EH (cell line): Measurements from ENCODE around the gene NAA11.

ENCODE experiments used
- DNase-seq: peaks from one replicate; pipeline ENCODE4 v3.0.0-alpha.2; 2015; ENCODE audit warnings: low read depth

NAA11 gene

DNA sequence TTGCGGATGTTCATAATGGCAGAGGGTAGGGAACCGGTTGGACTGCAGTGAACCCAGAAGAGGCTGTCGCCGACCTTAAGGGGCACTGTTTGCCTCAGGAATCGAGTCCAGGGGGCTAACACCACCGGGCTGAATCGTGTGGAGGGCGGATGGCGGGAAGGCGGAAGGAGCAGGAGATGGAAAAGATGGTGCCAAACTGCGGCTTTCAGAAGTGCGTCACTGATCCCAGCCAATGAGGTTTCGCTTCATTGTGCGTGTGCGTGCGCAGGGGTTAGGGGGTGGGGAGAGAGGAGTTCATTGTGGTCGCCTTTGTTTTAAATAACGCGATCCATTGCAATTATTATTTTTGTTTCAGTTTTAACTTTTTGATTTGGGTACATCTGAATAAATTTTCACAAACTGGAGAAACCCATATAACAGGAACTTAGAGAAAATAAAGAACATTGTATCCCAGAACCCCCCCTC is at the start of gene NAA11:
Gene NAA11, minus strand, starts transcription at position 198 of the 465 bp plus-strand sequence. Its CDS starts 184 bp downstream, at position 14.
- DNase-seq = no peak

DNA sequence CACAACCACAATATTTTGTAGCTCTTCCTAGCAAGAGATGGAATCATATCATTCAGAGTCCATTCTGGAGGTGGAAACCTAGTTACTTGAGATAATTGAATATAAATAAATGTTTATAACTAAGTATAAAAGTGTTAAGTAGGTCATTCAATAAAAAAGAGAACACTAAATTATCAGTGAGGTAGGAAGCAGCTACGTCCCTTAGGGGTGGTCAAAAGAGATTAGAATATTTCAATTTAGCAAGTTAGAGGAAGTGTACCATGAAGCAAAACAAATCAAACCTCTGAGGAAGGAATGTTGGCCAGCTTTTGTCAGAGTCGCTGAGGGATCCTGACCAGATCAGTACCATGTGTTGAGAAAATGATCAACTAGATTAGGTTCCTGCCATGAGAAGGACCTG is 44.2 kb upstream of the NAA11 start:
- DNase-seq = no peak

DNA sequence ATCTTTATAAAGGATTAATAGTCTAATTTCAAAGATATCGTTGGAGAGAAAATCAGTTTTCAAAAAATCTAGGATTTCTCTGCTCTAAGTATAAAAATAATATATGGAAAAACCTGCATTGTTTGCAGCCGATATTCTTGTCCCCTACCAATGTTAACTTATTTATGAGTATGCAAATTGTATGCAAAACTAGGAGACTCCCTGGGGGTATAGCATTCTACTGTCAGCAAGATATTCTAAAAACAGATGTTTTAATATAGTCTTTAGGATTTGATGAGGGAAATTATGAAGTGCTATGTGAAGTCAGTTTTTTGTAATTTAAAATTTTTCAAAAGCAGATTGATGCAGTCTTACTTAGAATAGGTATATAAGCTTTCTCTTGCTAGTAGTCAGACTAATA is 41.2 kb upstream of the NAA11 start:
- DNase-seq = no peak

DNA sequence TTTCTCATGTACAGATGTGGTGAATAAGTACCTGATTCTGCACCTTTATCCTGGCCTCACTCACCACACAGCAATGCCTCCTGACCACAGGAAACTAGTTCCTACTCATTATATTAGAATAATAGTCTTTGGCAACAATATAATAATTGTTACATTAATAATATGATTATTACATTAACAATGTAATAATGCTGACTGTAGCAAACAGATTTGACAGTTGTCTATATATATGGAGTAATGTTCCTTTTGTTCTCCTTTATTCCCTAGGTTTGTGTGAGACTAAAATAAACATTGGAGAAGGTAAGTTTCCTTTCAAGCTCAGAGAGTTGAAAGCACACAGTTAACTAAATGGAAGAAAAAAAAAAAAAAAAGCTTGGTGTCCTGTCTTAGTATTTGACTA is 40.6 kb upstream of the NAA11 start:
- DNase-seq = no peak

DNA sequence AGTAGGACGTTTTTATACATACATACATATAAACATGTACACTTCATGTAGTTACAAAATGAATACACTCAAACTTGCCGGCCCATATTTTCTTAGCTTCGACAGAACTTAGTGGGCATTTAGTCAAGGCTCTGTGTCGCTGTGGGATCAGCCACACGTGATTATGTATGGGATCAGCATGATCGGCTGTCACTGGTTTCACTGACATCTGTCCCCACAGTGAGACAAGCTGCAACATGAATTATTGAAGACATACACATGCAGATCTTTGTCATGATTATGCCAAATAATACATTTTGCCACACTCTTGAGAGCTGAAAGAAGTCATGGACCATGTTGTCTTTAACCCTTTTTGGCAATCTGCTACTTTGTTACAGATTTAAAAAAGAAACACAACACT is 38.2 kb upstream of the NAA11 start:
- no peak for DNase-seq

DNA sequence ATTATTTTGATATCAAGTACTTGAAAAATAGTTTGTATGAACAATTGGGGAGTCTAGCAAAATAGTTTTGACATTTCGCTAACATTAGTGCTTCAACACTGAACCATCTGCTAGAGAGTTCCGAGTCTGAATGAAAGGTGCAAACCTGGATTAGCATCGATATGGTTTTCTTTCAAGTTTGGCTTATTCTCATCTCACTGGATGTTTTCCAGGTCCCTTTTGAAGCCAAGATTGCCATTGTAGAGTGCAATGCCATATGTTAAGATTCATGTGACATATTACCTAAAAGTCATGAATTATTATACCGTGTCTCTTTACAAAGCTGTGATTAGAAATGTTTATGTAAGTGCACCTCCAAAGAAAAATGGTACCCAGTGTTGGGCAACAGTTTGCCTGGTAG is 36.8 kb upstream of the NAA11 start:
- no peak for DNase-seq

DNA sequence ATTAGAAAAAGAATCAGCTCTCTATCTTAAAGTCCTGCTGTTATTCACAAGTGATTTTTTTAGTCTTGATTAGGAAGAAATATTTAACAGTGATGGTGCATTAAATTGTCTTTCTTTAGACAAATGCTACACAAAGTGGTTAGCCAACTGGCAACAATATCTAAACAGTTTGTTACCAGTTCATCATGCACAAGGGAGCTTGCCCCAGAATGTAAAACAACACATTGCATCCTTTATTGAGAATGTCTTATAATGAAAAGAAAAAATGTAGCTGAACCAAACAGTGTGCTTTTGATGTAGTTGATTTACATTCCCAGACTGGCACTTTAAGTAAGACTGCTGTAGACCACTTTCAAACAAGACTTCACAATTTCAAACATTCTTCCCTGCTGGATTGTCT is 34.1 kb upstream of the NAA11 start:
- DNase-seq = no peak

DNA sequence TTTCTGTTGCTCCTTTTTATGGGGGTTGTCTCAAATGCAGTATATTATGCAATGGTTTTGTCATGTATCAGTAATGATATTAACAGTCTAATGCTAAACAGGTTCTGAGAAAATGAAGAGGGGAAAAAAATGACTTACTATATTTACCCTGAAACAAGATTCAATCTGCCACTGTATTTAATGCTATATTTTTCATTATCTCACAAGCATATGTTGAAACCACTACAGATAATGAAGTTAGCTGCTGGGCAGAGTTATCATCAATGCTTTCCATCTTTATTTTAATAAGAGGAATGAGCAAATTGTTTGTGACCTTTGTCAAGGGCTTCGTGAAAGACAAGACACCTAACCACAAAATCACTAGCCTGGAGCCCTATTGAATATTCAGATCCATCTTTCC is 32.6 kb upstream of the NAA11 start:
- no peak for DNase-seq

DNA sequence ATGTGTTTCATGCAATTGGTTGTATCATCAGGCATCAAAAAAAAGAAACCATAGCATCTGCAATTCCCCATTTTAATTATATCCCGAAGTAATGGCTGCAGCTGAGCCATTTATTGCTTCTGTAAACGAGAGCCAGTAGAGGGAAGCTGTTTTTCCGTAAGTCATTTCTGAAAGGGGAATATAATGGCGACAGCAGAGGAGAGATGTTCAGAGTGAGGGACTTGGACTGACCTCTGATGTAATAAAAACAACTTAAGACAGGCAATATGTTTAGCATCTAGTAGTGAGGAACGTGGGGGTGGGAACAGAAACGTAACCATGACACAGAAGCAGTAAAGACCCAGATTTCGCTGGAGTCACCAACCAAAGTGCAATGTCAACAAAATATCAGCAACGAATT is 31.5 kb upstream of the NAA11 start:
- no peak for DNase-seq

DNA sequence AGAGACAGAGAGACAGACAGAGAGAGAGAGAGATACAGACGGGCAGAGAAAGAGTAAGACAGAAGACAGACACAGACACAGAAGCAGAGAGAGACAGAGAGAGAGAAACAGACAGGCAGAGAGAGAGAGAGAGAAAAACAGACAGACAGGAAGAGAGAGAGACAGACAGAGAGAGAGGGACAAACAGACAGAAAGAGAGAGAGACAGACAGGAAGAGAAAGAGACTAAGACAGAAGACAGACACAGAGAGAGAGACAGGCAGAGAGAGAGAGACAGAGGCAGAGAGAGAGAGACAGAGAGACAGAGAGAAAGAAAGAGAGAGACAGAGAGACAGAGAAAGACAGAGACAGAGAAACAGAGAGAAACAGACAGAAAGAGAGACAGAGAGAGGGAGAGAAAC is 27.2 kb upstream of the NAA11 start:
- DNase-seq = no peak

DNA sequence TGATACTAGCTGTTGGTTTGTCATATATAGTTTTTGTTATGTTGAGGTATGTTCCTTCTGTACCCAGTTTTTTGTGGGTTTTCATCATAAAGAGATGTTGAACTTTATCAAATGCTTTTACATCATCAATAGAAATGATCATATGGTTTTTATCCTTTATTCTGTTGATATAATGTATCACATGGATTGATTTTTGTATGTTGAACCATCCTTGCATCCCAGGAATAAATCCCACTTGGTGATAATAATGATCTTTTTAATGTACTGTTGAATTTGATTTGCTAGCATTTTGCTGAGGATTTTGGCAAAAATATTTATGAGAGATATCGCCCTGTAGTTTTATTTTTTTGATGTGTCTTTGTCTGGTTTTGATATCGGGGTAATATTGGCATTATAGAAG is 22.5 kb upstream of the NAA11 start:
- DNase-seq = no peak

DNA sequence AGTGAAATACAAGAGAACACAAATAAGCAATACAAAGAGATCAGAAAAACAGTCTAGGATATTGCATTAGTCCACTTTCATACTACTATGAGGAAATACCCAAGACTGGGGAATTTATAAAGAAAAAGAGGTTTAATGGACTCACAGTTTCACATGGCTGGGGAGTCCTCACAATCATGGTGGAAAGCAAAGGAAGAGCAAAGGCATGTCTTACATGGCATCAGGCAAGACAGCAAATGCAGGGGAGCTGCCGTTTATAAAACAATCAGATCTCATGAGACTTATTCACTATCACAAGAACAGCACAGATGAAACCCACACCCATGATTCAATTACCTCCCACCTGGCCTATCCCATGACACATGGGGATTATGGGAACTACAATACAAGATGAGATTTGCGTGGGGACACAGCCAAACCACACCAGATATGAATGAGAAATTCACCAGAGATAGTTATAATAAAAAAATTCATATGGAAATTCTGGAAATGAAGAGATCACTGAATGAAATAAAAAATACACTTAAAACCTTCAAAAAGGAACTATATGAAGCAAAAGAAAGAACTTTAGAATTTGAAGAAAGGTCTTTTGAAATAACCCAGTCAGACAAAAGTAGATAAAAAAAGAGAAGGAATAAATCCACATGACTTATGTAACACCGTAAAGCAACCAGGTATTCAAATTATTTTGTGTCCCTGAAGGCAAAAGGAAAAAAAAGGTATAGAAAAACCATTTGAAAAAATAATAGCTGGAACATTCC is 16.2 kb upstream of the NAA11 start:
- DNase-seq = no peak

DNA sequence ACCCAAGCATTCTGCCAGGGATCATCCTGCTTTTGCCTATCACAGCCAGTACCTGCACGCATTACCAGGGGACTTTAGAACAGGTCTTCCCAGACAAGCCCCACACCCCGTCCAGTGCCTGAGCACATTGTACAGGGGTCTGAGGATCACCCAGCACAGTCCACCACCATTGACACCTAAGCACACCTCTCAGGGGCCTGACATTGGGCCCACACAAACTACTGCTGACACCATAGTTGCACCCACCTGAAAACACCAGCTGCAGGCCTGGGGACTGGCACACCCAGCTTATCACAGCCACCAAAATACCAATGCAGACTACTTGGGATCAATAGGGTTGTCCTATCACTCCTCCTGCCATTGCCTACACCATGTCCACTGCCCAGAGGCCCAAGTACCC is 14.7 kb upstream of the NAA11 start:
- no peak for DNase-seq

DNA sequence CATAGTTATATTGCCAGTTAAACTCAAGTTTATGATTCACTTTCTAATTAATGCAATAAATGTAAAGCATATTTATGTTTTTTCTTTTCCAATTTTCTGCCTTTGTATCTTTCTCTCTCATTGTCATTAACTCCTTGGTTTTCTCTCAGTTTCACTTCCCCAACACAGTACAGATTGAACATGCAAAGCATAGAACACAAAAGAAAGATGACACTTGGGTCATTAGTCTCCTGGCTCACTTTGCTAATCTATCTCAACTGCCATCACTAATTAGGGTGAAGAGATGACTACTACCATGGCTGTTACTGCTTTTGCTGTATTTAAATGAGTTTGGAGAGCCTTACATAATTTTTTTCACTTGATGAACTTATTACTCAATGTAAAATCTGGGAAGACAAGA is 12.3 kb upstream of the NAA11 start:
- no peak for DNase-seq

DNA sequence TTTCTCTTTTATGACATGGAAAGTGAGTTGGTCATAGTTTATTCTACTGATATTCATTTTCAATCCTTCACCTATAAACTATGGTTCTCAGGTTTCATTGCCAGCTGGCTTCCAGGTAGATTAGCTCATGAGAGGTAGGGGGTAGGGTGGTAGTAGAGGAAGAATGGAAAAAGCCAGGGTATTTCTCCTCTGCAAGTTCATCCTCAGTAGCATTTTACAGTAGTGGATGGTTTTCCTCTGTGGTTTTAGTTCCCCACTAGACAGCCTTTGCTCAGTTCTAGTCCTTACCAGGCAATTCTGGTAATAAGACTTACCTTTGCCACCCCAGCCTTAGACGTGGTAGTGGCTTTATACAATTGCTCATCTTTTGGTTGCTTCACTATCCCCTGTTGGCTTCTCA is 8.9 kb upstream of the NAA11 start:
- DNase-seq = no peak

DNA sequence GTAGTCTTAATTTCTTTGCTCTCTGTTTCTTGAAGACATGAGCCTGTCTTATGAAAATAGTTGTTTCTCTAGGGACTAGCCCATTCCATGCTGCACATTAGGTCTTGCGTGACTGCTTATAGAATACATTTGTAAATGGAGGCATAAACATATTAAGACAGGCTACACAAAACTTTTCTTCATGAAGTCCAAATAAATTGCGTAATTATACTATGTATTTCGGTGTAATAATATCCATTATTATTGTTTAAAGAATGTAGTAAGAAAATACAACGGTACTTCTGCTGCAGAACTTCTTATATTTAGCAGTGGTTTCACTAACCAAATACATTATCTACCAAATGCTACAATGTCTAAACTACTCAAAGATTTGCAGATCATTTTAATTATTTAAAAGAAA is 8.5 kb upstream of the NAA11 start:
- DNase-seq = no peak

DNA sequence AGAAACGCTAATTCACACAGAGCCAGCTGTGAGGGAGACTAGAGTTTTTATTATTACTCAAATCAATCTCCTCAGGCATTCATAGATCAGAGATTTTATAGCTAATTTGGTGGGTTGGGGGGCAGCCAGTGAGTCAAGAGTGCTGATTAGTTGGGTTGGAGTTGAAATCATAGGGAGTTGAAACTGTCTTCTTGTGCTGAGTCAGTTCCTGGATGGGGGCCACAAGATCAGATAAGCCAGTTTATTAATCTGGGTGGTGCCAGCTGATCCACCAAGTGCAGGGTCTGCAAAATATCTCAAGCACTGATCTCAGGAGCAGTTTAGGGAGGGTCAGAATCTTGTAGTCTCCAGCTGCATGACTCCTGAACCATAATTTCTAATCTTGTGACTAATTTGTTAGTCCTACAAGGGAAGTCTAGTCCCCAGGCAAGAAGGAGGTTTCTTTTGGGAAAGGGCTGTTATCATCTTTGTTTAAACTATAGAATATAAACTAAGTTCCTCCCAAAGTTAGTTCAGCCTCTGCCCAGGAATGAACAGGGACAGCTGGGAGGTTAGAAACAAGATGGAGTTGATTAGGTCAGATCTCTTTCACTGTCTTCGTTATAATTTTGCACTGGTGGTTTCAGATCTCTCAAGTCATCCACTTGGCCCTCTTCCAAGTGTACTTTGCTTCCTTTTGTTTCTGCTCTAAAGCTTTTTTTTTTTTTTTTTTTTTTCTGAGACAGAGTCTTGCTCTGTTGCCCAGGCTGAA is 5.4 kb upstream of the NAA11 start:
- DNase-seq = no peak

DNA sequence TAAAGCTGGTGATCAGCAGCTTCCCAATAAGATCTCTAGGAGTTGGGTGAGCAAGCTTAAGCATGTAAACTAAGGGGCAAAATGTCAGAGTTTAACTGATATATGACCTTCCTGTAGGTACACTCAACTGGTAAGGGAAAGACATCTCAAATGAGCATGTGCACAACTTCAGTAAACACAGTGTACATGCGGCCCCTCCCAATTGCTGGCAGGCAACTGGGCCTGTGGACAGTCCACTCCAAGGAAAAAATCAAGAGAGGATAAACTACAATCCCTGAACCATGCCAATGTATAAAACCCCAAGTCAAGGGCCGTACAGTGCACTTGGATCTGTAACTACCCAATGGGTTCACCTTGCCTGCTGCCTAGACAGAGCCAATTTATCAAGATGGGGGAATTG is 4.9 kb upstream of the NAA11 start:
- no peak for DNase-seq

DNA sequence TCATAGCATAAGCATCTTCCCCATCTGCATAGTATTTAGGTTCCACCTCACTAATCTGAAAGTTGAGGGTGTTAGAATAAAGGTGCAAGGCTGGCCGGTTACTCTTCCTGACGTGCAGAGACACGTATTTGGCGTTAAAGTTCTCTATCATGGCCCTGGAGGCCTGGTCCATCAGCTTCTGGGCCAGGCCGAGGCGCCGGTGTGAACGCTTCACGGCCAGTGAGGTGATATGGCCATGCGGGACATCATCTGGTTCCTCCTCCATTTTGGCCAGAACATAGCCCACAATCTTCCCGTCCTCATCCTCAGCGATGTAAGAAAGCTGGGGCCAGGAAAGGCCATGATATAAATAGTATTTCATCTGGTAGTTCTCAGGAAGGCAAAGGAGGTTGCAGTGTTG is 425 bp downstream of the NAA11 start:
- DNase-seq = no peak

DNA sequence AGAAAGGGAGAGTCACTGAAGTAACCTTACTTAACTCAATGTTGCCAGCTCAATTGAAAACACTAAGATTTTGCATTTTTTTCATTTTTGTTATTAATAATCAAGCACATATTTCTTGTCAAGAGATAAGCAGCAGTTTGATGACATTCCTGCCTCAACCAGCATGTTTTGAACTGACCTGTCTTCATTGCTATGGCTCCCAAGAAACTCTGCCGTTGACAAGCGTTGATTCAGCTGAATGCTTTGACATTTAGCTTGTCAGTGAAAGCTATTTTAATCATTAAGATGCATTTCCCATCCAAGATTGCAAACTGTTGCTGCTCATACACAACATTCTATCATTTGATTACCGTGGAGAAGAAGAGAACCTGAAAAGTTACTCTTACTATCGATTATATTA is 5.9 kb downstream of the NAA11 start:
- no peak for DNase-seq

DNA sequence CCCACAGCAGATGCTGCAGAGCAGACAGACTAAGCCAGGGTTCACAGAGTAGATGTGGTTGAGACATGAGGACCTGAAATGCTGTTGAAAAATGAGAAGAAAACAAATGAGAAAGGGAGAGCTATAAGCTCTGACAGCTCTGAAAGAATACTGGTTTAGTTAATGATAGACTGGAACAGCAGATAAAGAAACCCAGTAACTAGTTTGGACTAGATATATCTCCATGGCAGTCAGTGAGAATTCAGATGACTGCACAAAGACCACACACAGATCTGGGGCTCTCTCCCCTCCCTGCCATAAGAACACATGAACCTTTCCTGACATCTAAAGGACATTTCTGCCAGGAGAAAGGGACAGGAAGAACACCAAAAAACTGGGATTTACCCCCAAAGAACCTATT is 8.2 kb downstream of the NAA11 start:
- no peak for DNase-seq

DNA sequence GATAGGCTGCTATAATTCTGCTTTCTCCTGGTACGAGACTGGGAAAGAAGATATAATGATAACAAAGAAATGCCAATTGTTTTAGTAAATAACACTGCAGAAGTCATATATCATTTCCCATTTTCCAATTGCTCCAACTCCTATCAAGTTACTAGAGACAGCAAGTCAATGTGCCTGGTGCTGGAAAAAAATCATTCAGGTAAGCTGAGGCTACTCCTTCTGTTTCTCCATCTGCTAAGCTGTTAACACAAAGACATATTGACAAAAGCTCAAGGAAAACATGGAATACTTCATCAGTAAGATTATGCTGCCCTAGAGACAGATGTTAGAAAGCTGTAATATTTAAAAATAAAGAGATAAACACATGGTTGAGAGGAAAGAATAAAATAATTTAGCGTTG is 10.0 kb downstream of the NAA11 start:
- no peak for DNase-seq

DNA sequence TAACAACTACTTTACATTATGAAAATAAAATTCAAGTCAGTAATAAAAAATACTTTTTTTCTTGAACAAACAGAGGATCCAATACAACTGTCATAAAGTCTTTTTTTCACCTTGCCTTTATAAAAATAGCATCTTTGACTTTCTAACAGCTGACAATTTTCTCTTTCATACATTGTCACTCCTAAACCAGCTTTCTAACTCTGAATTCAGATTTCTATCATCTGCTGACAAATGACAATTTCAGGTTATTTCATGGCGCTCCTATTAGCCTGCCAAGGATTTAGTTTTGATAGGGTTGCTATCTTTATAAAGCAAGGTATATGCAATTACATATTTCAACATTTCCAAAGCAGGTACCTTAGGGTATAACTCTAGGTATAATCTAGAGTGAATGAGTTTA is 14.6 kb downstream of the NAA11 start:
- no peak for DNase-seq

DNA sequence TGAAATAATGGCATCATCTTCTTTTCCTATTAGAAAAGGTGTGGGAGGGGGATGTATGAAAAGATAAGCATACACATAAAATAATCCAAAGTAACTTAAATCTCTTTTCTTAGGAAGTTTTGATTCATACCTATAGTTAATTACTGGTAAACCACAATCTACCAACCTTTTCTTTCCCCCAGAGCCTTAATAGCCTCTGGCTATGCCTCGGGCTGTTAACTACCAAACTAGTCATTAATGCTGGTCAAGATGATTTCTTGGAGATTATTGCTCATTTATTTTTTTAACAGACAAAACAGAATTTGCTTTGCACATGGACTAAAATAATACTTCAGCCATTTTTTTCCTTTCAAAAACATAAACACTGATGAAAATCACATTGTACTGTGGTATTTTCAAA is 16.9 kb downstream of the NAA11 start:
- no peak for DNase-seq
